ENCODE results near the gene CDH5. TPM values are rescaled to one million over a fixed set of nuclear protein-coding genes. Genes with fewer than 3 reads are reported as not detected.

Gene CDH5
- total RNA-seq, 4 donors from 2014 or later, result 56.0 to 90.0 (median 67.2) TPM

- Histone ChIP-seq H3K27ac (no peak overlapping the region), H3K4me1 (no peaks in the 10 kb centered on the region), H3K27me3 (no peaks in the 10 kb centered on the region), H3K4me3 (replicated peaks in 1 of 3) (no peak overlapping the region), H3K36me3 (no peaks in the 10 kb centered on the region), H3K9me3 (no peaks in the 10 kb centered on the region)
- intact Hi-C loops (cut with DNase I), result loop anchor here (10.0 kb wide), 1 partner anchor 446 kb away; no protein-coding TSS in a partner anchor
- DNase-seq, result no peak
- WGBS, 2 donors, result 77 to 78% methylated on average over 9 of the region's 9 CpGs
- TF ChIP-seq CTCF (IDR thresholded peaks at IDR 0.05) (no peak), POLR2A (IDR thresholded peaks at IDR 0.05) (no peak)
Observed at GRCh38 chr16:66418165-66418962, 51.9 kb downstream of the CDH5 start.

- Histone ChIP-seq H3K4me1 (no peaks in the 10 kb centered on the region), H3K27ac (no peak overlapping the region), H3K9me3 (no peaks in the 10 kb centered on the region), H3K27me3 (no peaks in the 10 kb centered on the region), H3K36me3 (no peaks in the 10 kb centered on the region), H3K4me3 (replicated peaks in 1 of 3) (no peak overlapping the region)
- DNase-seq, result no peak
- 53 to 69% methylated on average over 3 of the region's 3 CpGs for WGBS, 2 donors
- intact Hi-C loops (cut with DNase I), result loop anchor here (10.0 kb wide), 1 partner anchor 445 kb away; no protein-coding TSS in a partner anchor
- TF ChIP-seq POLR2A (IDR thresholded peaks at IDR 0.05), result no peak
- TF ChIP-seq CTCF (IDR thresholded peaks at IDR 0.05), result no peak
Observed at GRCh38 chr16:66419527-66419926, 53.0 kb downstream of the CDH5 start.

GRCh38 chr16:66420396-66420795 is 53.9 kb downstream of the CDH5 start:
- H3K4me1 ChIP-seq, result no peaks in the 10 kb centered on the region
- no peaks in the 10 kb centered on the region for H3K27me3 ChIP-seq
- DNase-seq, result no peak
- TF ChIP-seq POLR2A (IDR thresholded peaks at IDR 0.05) (no peak), CTCF (IDR thresholded peaks at IDR 0.05) (no peak)
- no peak overlapping the region for H3K4me3 ChIP-seq (replicated peaks in 1 of 3)
- no peak overlapping the region for H3K27ac ChIP-seq
- H3K36me3 ChIP-seq, result no peaks in the 10 kb centered on the region
- H3K9me3 ChIP-seq, result no peaks in the 10 kb centered on the region
- intact Hi-C loops (cut with DNase I), result no loop called here
- 62 to 69% methylated on average over 1 of the region's 1 CpG for WGBS, 2 donors

- intact Hi-C loops (cut with DNase I), result no loop called here
- no peak for DNase-seq
- TF ChIP-seq CTCF (IDR thresholded peaks at IDR 0.05) (no peak), POLR2A (IDR thresholded peaks at IDR 0.05) (no peak)
- 73 to 87% methylated on average over 6 of the region's 6 CpGs for WGBS, 2 donors
- no peak overlapping the region for H3K27ac ChIP-seq
- peaks cover 5 to 7% of the 10 kb centered on the region in 2 donors for H3K4me1 ChIP-seq
- H3K27me3 ChIP-seq, result no peaks in the 10 kb centered on the region
- no peaks in the 10 kb centered on the region for H3K9me3 ChIP-seq
- no peaks in the 10 kb centered on the region for H3K36me3 ChIP-seq
- no peak overlapping the region for H3K4me3 ChIP-seq (replicated peaks in 1 of 3)
Observed at GRCh38 chr16:66421891-66422290, 55.4 kb downstream of the CDH5 start.

- H3K4me3 ChIP-seq (replicated peaks in 1 of 3), result no peak overlapping the region
- intact Hi-C loops (cut with DNase I), result no loop called here
Observed at GRCh38 chr16:66422366-66422765, 55.9 kb downstream of the CDH5 start.

More at GRCh38 chr16:66422366-66422765, 55.9 kb downstream of the CDH5 start:
- peaks cover 5 to 8% of the 10 kb centered on the region in 2 donors for H3K4me1 ChIP-seq
- TF ChIP-seq CTCF (IDR thresholded peaks at IDR 0.05), result no peak
- TF ChIP-seq POLR2A (IDR thresholded peaks at IDR 0.05), result no peak
- WGBS, 2 donors, result 86 to 100% methylated on average over 2 of the region's 2 CpGs
- H3K9me3 ChIP-seq, result no peaks in the 10 kb centered on the region
- H3K27ac ChIP-seq, result no peak overlapping the region
- H3K36me3 ChIP-seq, result no peaks in the 10 kb centered on the region
- no peaks in the 10 kb centered on the region for H3K27me3 ChIP-seq
- no peak for DNase-seq
